ENCODE results near the gene ILF2. TPM values are rescaled to one million over a fixed set of nuclear protein-coding genes. Genes with fewer than 3 reads are reported as not detected.

Gene ILF2
- total and polyA plus RNA-seq, 2 donors (not counting 1 experiment from before 2014, with no cell fraction given): 89.8 to 94.0 TPM

DNA sequence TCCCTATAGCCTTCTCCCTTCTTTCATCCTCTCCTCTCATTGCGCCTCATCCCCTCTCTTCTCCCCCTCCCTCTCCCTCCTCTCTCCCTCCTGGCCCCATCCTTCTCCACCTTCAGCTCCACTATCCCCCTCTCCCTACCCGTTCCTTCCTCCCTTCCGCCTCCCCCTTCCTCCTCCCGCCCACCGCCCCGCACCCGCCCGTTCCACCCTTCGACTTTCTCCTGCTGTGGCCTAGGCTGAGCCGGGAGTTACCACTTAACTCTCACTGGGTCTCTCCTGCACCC is 9.3 kb upstream of the ILF2 start:
- Histone ChIP-seq H2AFZ (ENCODE audit: insufficient read depth, low read depth, low read length, poor library complexity, severe bottlenecking) (peak overlapping the region; percentile 86), H3K27me3 (replicated peaks in 1 of 4; ENCODE audit: control extremely low read depth in 1 of 4, control insufficient read depth in 3 of 4, insufficient read depth in 4 of 4, low read length in 3 of 4) (peaks cover 0 to 37% (median 24%) of the 10 kb centered on the region in 4 experiments), H3K4me3 (ENCODE audit: control extremely low read depth in 1 of 5, extremely low read depth in 1 of 5, insufficient read depth in 1 of 5, low read depth in 2 of 5, low read length in 4 of 5) (peak overlapping the region in 1 of 5 experiments; percentile 48), H3K9ac (ENCODE audit: low read length) (peak overlapping the region; percentile 63), H4K20me1 (ENCODE audit: control insufficient read depth, insufficient read depth, low read length, poor library complexity, severe bottlenecking) (no peaks in the 10 kb centered on the region), H3K4me1 (ENCODE audit: control insufficient read depth in 2 of 2, insufficient read depth in 2 of 2, low read length in 2 of 2) (peaks cover 26 to 30% of the 10 kb centered on the region in 2 donors), H3K36me3 (replicated peaks in 1 of 2; ENCODE audit: control extremely low read depth in 1 of 2, control insufficient read depth in 1 of 2, extremely low read depth in 1 of 2, insufficient read depth in 2 of 2, low read length in 1 of 2) (no peaks in the 10 kb centered on the region), H3K4me2 (replicated peaks; ENCODE audit: low read depth, low read length, poor library complexity, severe bottlenecking) (peak overlapping the region; percentile 88), H3K79me2 (ENCODE audit: control insufficient read depth, insufficient read depth, low read length) (no peaks in the 10 kb centered on the region), H3K9me3 (ENCODE audit: control extremely low read depth in 1 of 3, control insufficient read depth in 2 of 3, insufficient read depth in 1 of 3, low read length in 2 of 3) (peaks cover 0 to 8% (median 0%) of the 10 kb centered on the region in 3 donors), H3K27ac (ENCODE audit: low read length in 2 of 2) (no peak overlapping the region)
- no peak overlapping the region for H3K27ac Mint-ChIP-seq
- DNase-seq (no peak), ATAC-seq (ENCODE audit: low read depth) (no peak)
- ChIA-PET CTCF (interaction anchor here (0.8 to 6.4 kb wide), 5 partner anchors 8 to 307 kb away, joined by 3 to 50 read pairs (median 10); partner anchors contain the start of gene RAB13), POLR2A (interaction anchor here (0.5 to 0.6 kb wide), 5 partner anchors 16 to 244 kb away, joined by 3 to 13 read pairs (median 4); no protein-coding TSS in a partner anchor)
- TF ChIP-seq EZH2 (IDR thresholded peaks at IDR 0.05; ENCODE audit: borderline replicate concordance, insufficient read depth, low read depth, low read length, poor library complexity, severe bottlenecking): no peak
- TF ChIP-seq, protein P1, sequence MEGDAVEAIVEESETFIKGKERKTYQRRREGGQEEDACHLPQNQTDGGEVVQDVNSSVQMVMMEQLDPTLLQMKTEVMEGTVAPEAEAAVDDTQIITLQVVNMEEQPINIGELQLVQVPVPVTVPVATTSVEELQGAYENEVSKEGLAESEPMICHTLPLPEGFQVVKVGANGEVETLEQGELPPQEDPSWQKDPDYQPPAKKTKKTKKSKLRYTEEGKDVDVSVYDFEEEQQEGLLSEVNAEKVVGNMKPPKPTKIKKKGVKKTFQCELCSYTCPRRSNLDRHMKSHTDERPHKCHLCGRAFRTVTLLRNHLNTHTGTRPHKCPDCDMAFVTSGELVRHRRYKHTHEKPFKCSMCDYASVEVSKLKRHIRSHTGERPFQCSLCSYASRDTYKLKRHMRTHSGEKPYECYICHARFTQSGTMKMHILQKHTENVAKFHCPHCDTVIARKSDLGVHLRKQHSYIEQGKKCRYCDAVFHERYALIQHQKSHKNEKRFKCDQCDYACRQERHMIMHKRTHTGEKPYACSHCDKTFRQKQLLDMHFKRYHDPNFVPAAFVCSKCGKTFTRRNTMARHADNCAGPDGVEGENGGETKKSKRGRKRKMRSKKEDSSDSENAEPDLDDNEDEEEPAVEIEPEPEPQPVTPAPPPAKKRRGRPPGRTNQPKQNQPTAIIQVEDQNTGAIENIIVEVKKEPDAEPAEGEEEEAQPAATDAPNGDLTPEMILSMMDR (IDR thresholded peaks at IDR 0.05): no peak
- peak overlapping the region; percentile 94 for H3K4me3 Mint-ChIP-seq
- peaks cover 59% of the 10 kb centered on the region for H3K27me3 Mint-ChIP-seq
- no peaks in the 10 kb centered on the region for H3K9me3 Mint-ChIP-seq (ENCODE audit: insufficient read depth)
- 37% methylated on average over 5 of the region's 10 CpGs for WGBS (ENCODE audit: insufficient coverage)
- intact Hi-C loops (cut with micrococcal nuclease): no loop called here
- peaks cover 26% of the 10 kb centered on the region for H3K4me1 Mint-ChIP-seq

DNA sequence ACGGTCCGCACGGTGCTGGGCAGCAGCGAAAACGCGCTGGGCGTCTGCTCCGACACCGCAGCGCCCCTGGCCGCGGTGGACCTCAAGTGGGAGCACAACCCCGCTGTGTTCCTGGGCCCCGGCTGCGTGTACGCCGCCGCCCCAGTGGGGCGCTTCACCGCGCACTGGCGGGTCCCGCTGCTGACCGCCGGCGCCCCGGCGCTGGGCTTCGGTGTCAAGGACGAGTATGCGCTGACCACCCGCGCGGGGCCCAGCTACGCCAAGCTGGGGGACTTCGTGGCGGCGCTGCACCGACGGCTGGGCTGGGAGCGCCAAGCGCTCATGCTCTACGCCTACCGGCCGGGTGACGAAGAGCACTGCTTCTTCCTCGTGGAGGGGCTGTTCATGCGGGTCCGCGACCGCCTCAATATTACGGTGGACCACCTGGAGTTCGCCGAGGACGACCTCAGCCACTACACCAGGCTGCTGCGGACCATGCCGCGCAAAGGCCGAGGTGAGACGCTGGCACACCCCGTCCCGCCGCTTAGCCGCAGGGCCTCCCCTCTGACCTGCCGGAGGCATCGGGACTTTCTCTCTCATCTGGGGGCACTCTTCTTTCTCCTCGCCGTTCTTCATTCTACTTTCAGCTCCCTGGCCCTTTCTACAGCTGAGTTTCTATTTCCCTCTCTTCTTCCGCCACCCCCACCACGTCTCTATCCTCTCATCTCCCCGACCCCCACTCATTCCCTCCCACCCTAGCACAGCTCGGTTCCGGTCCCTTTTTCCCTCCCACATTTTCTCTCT is 8.7 kb upstream of the ILF2 start:
- H3K4me2 ChIP-seq (replicated peaks; ENCODE audit: low read depth, low read length, poor library complexity, severe bottlenecking): peak overlapping the region; percentile 88
- DNase-seq (peak; percentile 68), ATAC-seq (ENCODE audit: low read depth) (peak; percentile 63)
- peaks cover 56% of the 10 kb centered on the region for H3K27me3 Mint-ChIP-seq
- peak overlapping the region; percentile 86 for H2AFZ ChIP-seq (ENCODE audit: insufficient read depth, low read depth, low read length, poor library complexity, severe bottlenecking)
- no peak overlapping the region for H3K27ac Mint-ChIP-seq
- H3K4me3 Mint-ChIP-seq: peak overlapping the region; percentile 94
- intact Hi-C loops (cut with micrococcal nuclease): loop anchor here (5.0 to 10.0 kb wide), 2 partner anchors 145 to 167 kb away; partner anchors contain the start of gene S100A6
- H3K9me3 ChIP-seq (ENCODE audit: control extremely low read depth in 1 of 3, control insufficient read depth in 2 of 3, insufficient read depth in 1 of 3, low read length in 2 of 3): peaks cover 0 to 8% (median 0%) of the 10 kb centered on the region in 3 donors
- no peak overlapping the region for H3K27ac ChIP-seq (ENCODE audit: low read length in 2 of 2)
- no peaks in the 10 kb centered on the region for H4K20me1 ChIP-seq (ENCODE audit: control insufficient read depth, insufficient read depth, low read length, poor library complexity, severe bottlenecking)
- H3K4me3 ChIP-seq (ENCODE audit: control extremely low read depth in 1 of 5, extremely low read depth in 1 of 5, insufficient read depth in 1 of 5, low read depth in 2 of 5, low read length in 4 of 5): peak overlapping the region in 4 of 5 experiments; percentile 19 to 57 (median 50)
- peak overlapping the region; percentile 63 for H3K9ac ChIP-seq (ENCODE audit: low read length)
- POLR2A ChIA-PET: interaction anchor here (0.6 to 1.3 kb wide), 4 partner anchors 46 to 621 kb away, joined by 3 to 13 read pairs (median 3); partner anchors contain the start of gene CHTOP
- peaks cover 26 to 30% of the 10 kb centered on the region in 2 donors for H3K4me1 ChIP-seq (ENCODE audit: control insufficient read depth in 2 of 2, insufficient read depth in 2 of 2, low read length in 2 of 2)
- TF ChIP-seq, protein P1 (IDR thresholded peaks at IDR 0.05): peak; percentile 42
- no peak for TF ChIP-seq EZH2 (IDR thresholded peaks at IDR 0.05; ENCODE audit: borderline replicate concordance, insufficient read depth, low read depth, low read length, poor library complexity, severe bottlenecking)
- H3K9me3 Mint-ChIP-seq (ENCODE audit: insufficient read depth): no peaks in the 10 kb centered on the region
- no peaks in the 10 kb centered on the region for H3K36me3 ChIP-seq (replicated peaks in 1 of 2; ENCODE audit: control extremely low read depth in 1 of 2, control insufficient read depth in 1 of 2, extremely low read depth in 1 of 2, insufficient read depth in 2 of 2, low read length in 1 of 2)
- no peaks in the 10 kb centered on the region for H3K79me2 ChIP-seq (ENCODE audit: control insufficient read depth, insufficient read depth, low read length)
- 2% methylated on average over 73 of the region's 73 CpGs for WGBS (ENCODE audit: insufficient coverage)
- peaks cover 26% of the 10 kb centered on the region for H3K4me1 Mint-ChIP-seq
- CTCF ChIA-PET: interaction anchor here (0.6 to 6.4 kb wide), 6 partner anchors 8 to 307 kb away, joined by 3 to 50 read pairs (median 6); partner anchors contain the start of gene RAB13
- H3K27me3 ChIP-seq (replicated peaks in 1 of 4; ENCODE audit: control extremely low read depth in 1 of 4, control insufficient read depth in 3 of 4, insufficient read depth in 4 of 4, low read length in 3 of 4): peaks cover 0 to 37% (median 24%) of the 10 kb centered on the region in 4 experiments

Measured in B cell (primary cell).